Colonic mucosa (tissue), 4 donors: ENCODE results near the gene GLIS2. TPM values are rescaled to one million over a fixed set of nuclear protein-coding genes. Genes with fewer than 3 reads are reported as not detected.

ENCODE experiments used
- DNase-seq: peaks from one replicate; pipeline ENCODE4 v3.0.0-alpha.2; 2020
- H3K27ac ChIP-seq: fragments of 200-600 bp; one replicate; pipeline ENCODE4 v1.8.0; 2021
- H3K27me3 ChIP-seq: fragments of 200-600 bp; one replicate; pipeline ENCODE4 v1.8.0; 2021
- H3K36me3 ChIP-seq: fragments of 200-600 bp; one replicate; pipeline ENCODE4 v1.8.0; 2021
- H3K4me1 ChIP-seq: fragments of 200-600 bp; one replicate; pipeline ENCODE4 v1.8.0; 2021; ENCODE audit warnings: mild to moderate bottlenecking
- H3K4me3 ChIP-seq: fragments of 200-600 bp; one replicate; pipeline ENCODE4 v1.8.0; 2021
- H3K9ac ChIP-seq, 2 donors: one replicate each; pipeline ENCODE4 v1.7.0; 2013; ENCODE audit warnings: control low read depth in 2 of 2, low read depth in 2 of 2, low read length in 2 of 2
- H3K9me3 ChIP-seq: fragments of 200-600 bp; one replicate; pipeline ENCODE4 v1.8.0; 2021
- intact Hi-C: fragments of 100-400 bp; cut with DNase I; formaldehyde crosslinking; loops from one replicate; pipeline ENCODE4 v1.14.1; 2022
- total RNA-seq, 2 donors: library from RNA; stranded (reverse); fragmentation: NEBNext Ultra II Directional in 1 of 2; extraction: Animal tissue kit (Norgen Biotek cat#: 25700) in 1 of 2; gene quantifications; one replicate each; pipeline ENCODE4 v1.2.1, GENCODE V29; 2021
- TF ChIP-seq, protein P1 (sequence below): fragments of 200-600 bp; IDR thresholded peaks from one replicate; pipeline ENCODE4 v1.8.0; 2022; ENCODE audit warnings: antibody characterized with exemption, mild to moderate bottlenecking
- donor health status: healthy.
- donor health status: DM: no; HTN: no; CAD: no.
- donor health status: DM: no; HTN: no; CAD: no.

Gene GLIS2
- 1 to 10 TPM in 1 of 2 donors, under 1 TPM in 1; 0.89 to 4.1 TPM for total RNA-seq

DNA sequence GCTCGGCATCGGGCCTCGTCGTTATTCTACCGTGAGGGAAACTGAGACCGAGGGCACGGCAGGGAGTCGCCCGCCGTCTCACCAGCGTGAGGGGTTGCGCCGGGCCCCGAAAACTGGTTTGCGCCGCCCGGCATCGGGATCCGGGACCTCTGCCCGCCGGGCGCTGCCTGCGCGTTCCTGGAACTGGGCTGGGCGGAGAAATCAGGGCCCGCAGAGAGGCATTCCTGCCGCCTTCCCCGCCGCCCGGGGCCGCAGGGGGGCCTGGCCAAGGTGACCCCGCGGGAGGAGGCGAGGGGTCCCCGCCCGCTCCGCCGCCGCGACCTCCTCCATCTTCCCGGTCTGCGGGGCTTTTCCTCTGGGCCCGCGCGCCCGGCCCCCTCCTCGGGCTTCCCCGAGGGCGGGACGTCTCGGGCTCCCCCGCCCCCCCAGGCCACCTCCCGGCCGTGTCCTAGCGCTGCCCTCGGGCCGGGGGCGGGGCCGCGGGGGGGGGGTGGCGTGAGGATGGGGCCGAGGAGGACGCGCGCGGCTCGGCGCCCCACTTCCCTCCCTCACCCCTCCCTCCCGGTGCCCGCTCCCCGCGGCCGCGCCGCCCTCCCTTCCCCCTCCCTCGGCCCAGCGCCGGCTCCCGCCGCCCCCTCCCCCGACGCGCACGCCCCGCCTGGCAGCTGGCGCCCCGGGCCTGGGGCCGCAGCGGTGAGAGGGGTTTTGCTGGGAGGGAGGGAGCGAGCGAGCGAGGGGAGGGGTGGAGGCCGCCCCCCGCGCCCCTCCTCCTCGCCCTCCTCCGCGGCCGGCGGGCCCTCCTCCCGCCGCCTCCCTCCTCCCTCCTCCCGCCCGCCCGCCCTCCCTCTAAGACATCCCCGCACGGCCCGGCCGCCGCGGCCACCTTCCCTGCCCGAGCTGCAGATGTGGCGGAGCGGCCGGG lies at the start of gene GLIS2:
Gene GLIS2, plus strand, starts transcription at position 882 of the 922 bp plus-strand sequence. CDS start 16,214 bp downstream, outside the sequence.
- H3K4me1 ChIP-seq = peaks cover 14% of the 10 kb centered on the region
- peak within 1 kb of the TSS; percentile 80 for H3K27ac ChIP-seq
- no peaks in the 10 kb centered on the region for H3K9me3 ChIP-seq
- DNase-seq = peak; percentile 41
- TF ChIP-seq, protein P1, sequence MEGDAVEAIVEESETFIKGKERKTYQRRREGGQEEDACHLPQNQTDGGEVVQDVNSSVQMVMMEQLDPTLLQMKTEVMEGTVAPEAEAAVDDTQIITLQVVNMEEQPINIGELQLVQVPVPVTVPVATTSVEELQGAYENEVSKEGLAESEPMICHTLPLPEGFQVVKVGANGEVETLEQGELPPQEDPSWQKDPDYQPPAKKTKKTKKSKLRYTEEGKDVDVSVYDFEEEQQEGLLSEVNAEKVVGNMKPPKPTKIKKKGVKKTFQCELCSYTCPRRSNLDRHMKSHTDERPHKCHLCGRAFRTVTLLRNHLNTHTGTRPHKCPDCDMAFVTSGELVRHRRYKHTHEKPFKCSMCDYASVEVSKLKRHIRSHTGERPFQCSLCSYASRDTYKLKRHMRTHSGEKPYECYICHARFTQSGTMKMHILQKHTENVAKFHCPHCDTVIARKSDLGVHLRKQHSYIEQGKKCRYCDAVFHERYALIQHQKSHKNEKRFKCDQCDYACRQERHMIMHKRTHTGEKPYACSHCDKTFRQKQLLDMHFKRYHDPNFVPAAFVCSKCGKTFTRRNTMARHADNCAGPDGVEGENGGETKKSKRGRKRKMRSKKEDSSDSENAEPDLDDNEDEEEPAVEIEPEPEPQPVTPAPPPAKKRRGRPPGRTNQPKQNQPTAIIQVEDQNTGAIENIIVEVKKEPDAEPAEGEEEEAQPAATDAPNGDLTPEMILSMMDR = no peak
- H3K36me3 ChIP-seq = no peaks in the 10 kb centered on the region
- intact Hi-C loops = no loop called here
- peak within 1 kb of the TSS; percentile 26 to 79 for H3K9ac ChIP-seq
- peaks cover 33% of the 10 kb centered on the region for H3K27me3 ChIP-seq
- H3K4me3 ChIP-seq = peak within 1 kb of the TSS; percentile 46

DNA sequence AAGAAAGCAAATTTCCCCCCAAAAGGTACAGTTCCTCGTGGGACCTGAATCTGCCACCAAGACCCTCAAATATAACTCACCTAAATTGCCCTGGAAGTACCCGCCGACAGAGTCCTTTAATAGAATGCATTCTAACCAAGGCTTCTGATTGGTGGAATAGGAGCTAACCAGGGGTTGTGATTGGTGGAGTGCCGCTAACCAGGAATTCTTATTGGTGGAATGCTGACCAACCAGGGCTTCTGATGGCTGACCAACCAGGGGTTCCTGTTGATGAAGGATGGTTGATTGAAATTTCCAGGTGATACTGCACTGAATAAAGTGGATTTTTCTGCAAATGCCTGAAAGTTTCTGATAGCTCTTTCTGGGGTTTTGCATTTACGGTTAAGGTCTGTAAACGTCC lies 49.5 kb upstream of the GLIS2 start:
- DNase-seq = no peak
- Histone ChIP-seq H3K36me3 (no peaks in the 10 kb centered on the region), H3K9me3 (no peaks in the 10 kb centered on the region), H3K9ac (no peak overlapping the region), H3K4me1 (peaks cover 6% of the 10 kb centered on the region), H3K27me3 (no peaks in the 10 kb centered on the region), H3K4me3 (no peak overlapping the region), H3K27ac (no peak overlapping the region)
- TF ChIP-seq, protein P1 = no peak
- intact Hi-C loops = no loop called here

DNA sequence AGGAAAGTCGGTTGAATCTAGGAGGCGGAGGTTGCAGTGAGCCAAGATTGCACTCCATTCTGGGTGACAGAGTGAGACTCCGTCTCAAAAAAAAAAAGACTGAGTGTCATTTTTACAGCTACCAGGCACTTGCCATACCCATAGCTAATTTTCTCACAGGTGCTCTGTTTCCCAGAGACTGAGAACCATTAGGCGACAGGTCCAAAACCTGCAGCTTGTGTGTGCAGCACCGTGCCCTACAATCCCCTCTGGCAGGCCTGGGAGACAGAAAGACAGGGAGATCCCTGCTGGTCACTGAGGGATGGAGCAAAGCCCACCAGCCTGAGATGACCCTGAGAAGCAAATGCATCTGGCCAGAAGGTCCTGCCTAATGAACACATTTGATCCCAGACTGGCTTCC lies 45.8 kb upstream of the GLIS2 start:
- Histone ChIP-seq H3K9me3 (no peaks in the 10 kb centered on the region), H3K36me3 (no peaks in the 10 kb centered on the region), H3K4me1 (peaks cover 6% of the 10 kb centered on the region), H3K9ac (no peak overlapping the region), H3K27me3 (no peaks in the 10 kb centered on the region), H3K4me3 (no peak overlapping the region), H3K27ac (no peak overlapping the region)
- no peak for DNase-seq
- TF ChIP-seq, protein P1 = no peak
- intact Hi-C loops = no loop called here

DNA sequence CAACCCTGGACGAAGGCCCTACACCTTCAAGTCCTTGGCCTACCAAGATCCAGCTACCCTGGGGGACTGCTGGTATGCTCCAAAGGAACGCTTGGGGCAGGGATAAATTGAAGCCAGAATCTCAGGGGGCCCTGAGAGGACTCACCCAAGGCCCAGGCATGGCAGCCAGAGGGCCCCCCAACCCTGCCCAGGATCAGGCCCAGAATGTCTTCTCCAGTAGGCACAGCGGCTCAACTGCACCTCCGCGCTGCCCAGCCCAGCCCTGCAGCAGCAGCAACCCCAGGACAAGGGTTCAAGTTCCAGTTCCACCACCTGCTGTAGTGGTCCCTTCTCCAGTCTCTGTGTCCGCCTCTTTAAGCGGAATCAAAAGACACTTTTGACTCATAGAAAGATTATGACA lies 45.3 kb upstream of the GLIS2 start:
- peak overlapping the region; percentile 87 for H3K4me3 ChIP-seq
- intact Hi-C loops = no loop called here

DNA sequence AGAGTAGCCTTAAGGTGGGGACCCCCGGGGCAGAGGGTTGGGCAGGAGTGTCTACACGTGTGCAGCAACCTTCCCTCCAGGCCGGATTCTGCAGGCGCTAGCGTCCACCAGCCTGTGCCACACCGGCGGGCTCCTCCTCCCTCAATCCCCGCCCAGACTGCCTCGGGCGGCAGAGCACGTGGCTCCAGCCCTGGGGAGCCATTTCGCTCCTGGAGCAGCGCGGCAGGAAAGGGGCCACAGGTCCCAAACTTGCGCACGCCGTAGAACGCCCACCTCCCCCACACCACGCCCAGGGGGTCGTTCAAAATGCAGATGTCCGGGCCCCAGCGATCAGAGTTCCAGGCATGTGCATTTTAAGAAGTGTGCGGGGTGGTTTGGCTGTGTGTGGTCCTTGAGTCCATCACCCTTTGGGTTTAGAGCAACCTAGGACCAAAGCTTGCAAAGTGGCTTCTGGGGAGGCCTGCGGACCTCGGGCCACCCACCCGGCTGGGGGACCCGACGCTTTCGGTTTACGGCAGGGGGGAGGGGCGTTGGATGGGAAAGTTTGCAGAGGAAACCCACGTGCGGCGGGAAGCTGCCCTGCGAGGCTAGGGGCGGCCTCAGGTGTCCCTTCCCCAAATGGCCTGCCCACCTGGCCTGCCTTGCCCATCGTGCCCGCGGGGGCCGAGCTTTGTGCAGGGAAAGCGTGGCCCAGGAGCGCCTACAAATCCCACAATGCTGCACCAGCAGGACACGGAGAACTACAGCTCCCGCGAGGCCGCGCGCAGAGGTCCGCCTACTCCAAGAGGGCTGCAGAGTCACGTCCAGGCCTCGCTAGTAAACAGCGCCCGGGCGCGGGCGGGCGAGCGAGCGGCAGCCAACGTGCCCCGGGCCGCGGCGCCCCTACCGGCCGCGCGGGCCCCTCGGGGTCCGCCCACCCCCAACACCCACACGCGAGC lies 44.4 kb upstream of the GLIS2 start:
- Histone ChIP-seq H3K36me3 (no peaks in the 10 kb centered on the region), H3K27ac (peak overlapping the region; percentile 90), H3K9me3 (no peaks in the 10 kb centered on the region), H3K9ac (peak overlapping the region; percentile 75 to 77), H3K4me1 (peaks cover 6% of the 10 kb centered on the region), H3K27me3 (no peaks in the 10 kb centered on the region), H3K4me3 (peak overlapping the region; percentile 87)
- intact Hi-C loops = no loop called here
- peak; percentile 96 for DNase-seq
- TF ChIP-seq, protein P1 = no peak

More for the DNA sequence above, 45.3 kb upstream of the GLIS2 start:
- DNase-seq = no peak
- H3K27me3 ChIP-seq = no peaks in the 10 kb centered on the region
- H3K9ac ChIP-seq = peak overlapping the region in 1 of 2 donors; percentile 75
- peaks cover 6% of the 10 kb centered on the region for H3K4me1 ChIP-seq
- TF ChIP-seq, protein P1 = no peak
- no peaks in the 10 kb centered on the region for H3K9me3 ChIP-seq
- no peaks in the 10 kb centered on the region for H3K36me3 ChIP-seq
- H3K27ac ChIP-seq = peak overlapping the region; percentile 90
